ENCODE measurements around the gene VEGFB.

GRCh38 chr11:64265176-64266160 lies 31.1 kb downstream of the VEGFB start:
- TF ChIP-seq EZH2phosphoT487 (IDR thresholded peaks at IDR 0.05; ENCODE audit: low read depth), result no peak
- TF ChIP-seq CTCF (IDR thresholded peaks at IDR 0.05; ENCODE audit: low read depth, low read length), result no peak
